ENCODE results near the gene PLAGL2. TPM values are rescaled to one million over a fixed set of nuclear protein-coding genes. Genes with fewer than 3 reads are reported as not detected.

PLAGL2 gene
- total RNA-seq, 1 experiment from 2014 or later = 21.4 TPM

DNA sequence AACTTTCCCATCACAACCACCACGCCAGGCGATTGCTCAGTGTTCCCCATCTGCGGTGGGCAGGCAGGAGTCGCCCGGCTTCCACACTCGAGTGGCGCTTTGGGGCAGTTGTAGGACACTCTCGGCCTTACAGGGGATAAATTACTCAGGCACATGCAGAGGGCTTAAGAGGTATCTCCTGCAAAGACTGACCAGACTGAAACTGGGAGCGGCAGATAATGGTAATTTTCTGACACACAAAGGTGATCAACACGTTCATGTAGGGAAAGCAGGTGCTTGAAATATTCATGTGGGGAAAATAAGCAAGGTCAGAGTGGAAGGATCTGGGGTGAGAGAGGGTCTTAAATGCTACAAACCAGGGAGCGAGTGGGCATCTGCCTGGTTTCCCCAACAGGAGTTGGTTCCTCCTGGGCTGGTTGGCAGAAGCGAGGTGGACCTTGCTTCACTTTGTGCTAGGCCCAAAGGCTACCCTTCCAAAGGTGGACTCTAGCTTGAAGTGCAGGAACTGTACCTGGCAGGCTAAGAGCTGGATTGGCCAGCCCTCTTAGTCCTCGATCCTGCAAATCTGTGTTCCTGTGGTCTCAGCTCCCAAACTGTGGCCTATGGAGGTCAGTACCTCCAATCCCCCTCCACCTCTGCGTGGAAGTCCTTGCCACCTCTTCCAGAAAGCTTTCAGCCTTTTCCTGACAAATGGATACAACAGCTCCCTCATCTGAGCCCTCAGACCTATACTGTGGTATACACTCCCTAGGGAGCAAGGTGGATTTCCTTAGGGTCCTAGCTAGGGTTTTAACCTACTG is 16.7 kb downstream of the PLAGL2 start:
- no peak overlapping the region; the same call in 1 of the 2 replicates for H3K27ac Mint-ChIP-seq
- no peaks in the 10 kb centered on the region; the same call in 1 of the 2 replicates for H3K27me3 Mint-ChIP-seq (ENCODE audit: low read depth)
- H3K9me3 Mint-ChIP-seq = no peaks in the 10 kb centered on the region
- H3K4me3 Mint-ChIP-seq = peak overlapping the region; percentile 75
- CTCF ChIA-PET = interaction anchor here (0.6 to 1.7 kb wide), 2 partner anchors 147 to 344 kb away, joined by 3 read pairs; no protein-coding TSS in a partner anchor
- DNase-seq (ENCODE audit: low spot score) (no peak), ATAC-seq (peak; percentile 37)
- H3K36me3 Mint-ChIP-seq = peaks cover 11% of the 10 kb centered on the region
- POLR2A ChIA-PET = no interaction called here
- peaks cover 20% of the 10 kb centered on the region for H3K4me1 Mint-ChIP-seq
- TF ChIP-seq, protein P1, sequence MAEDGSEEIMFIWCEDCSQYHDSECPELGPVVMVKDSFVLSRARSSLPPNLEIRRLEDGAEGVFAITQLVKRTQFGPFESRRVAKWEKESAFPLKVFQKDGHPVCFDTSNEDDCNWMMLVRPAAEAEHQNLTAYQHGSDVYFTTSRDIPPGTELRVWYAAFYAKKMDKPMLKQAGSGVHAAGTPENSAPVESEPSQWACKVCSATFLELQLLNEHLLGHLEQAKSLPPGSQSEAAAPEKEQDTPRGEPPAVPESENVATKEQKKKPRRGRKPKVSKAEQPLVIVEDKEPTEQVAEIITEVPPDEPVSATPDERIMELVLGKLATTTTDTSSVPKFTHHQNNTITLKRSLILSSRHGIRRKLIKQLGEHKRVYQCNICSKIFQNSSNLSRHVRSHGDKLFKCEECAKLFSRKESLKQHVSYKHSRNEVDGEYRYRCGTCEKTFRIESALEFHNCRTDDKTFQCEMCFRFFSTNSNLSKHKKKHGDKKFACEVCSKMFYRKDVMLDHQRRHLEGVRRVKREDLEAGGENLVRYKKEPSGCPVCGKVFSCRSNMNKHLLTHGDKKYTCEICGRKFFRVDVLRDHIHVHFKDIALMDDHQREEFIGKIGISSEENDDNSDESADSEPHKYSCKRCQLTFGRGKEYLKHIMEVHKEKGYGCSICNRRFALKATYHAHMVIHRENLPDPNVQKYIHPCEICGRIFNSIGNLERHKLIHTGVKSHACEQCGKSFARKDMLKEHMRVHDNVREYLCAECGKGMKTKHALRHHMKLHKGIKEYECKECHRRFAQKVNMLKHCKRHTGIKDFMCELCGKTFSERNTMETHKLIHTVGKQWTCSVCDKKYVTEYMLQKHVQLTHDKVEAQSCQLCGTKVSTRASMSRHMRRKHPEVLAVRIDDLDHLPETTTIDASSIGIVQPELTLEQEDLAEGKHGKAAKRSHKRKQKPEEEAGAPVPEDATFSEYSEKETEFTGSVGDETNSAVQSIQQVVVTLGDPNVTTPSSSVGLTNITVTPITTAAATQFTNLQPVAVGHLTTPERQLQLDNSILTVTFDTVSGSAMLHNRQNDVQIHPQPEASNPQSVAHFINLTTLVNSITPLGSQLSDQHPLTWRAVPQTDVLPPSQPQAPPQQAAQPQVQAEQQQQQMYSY (CRISPR knock-in tag; IDR thresholded peaks at IDR 0.05) = peak; percentile 98
- no peak for TF ChIP-seq MXD4 (CRISPR knock-in tag; IDR thresholded peaks at IDR 0.05; ENCODE audit: borderline replicate concordance)
- TF ChIP-seq, protein P2, sequence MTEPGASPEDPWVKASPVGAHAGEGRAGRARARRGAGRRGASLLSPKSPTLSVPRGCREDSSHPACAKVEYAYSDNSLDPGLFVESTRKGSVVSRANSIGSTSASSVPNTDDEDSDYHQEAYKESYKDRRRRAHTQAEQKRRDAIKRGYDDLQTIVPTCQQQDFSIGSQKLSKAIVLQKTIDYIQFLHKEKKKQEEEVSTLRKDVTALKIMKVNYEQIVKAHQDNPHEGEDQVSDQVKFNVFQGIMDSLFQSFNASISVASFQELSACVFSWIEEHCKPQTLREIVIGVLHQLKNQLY (CRISPR knock-in tag; IDR thresholded peaks at IDR 0.05) = 0 out of 2 replicates have a peak, but pooled peaks have one; percentile 4

DNA sequence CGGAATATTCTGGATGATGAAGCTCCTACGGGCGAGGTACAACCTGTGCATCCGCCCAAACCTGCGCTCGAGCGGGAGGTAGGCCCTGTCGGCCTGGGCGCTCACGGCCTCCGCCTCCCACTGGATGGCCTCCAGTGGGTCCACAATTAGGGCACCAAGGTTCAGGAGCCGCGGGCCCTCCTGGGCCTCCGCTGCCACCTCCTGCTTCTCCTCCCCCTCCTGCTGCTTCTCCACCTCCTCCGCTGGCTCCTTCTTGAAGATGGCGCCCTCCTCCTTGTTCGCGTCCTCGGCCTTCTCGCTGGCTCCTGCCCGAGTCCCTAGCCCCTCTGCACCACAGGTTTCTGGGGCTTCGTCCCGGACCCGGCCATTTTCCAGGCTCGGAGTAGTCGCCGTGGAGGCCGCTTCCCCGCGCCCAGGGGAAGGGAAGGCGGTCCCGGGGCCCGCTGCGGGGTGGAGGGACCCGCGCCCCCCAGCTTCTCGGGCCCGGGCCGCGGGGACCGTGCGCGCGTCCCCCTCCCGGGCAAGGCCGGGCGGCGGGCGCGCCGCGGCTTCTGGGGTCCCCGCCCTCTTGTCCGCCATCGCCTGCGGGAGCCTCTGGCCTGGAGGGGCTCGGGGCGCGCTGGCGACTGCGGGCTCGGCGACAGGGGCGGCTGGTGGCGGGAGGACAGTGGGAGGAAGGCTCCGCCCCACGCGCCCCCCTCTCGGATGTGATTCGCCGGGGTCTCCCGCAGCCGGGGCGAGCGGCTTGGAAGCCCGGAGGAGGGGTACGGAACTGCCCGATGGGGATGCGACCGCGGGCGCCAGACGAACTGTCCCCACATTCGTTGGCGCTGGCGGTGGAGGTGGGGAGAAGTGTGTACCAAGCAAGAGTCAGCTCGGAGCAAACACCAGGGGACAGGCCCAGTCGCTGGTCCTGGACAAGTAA is 17.6 kb downstream of the PLAGL2 start:
- POLR2A ChIA-PET = interaction anchor here (0.7 kb wide), 1 partner anchor 463 kb away, joined by 3 read pairs; no protein-coding TSS in a partner anchor
- H3K4me1 Mint-ChIP-seq = peaks cover 20% of the 10 kb centered on the region
- H3K36me3 Mint-ChIP-seq = peaks cover 4% of the 10 kb centered on the region
- H3K9me3 Mint-ChIP-seq = no peaks in the 10 kb centered on the region
- CTCF ChIA-PET = interaction anchor here (0.6 to 1.7 kb wide), 3 partner anchors 148 to 350 kb away, joined by 3 read pairs; no protein-coding TSS in a partner anchor
- ATAC-seq (peak; percentile 78), DNase-seq (ENCODE audit: low spot score) (peak; percentile 79)
- peak overlapping the region; percentile 76 for H3K4me3 Mint-ChIP-seq
- no peak overlapping the region; the same call in 1 of the 2 replicates for H3K27ac Mint-ChIP-seq
- peaks cover 3% of the 10 kb centered on the region for H3K27me3 Mint-ChIP-seq (ENCODE audit: low read depth)
- TF ChIP-seq, protein P3, sequence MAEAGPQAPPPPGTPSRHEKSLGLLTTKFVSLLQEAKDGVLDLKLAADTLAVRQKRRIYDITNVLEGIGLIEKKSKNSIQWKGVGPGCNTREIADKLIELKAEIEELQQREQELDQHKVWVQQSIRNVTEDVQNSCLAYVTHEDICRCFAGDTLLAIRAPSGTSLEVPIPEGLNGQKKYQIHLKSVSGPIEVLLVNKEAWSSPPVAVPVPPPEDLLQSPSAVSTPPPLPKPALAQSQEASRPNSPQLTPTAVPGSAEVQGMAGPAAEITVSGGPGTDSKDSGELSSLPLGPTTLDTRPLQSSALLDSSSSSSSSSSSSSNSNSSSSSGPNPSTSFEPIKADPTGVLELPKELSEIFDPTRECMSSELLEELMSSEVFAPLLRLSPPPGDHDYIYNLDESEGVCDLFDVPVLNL (CRISPR knock-in tag; IDR thresholded peaks at IDR 0.05; ENCODE audit: borderline replicate concordance, low read depth) = peak; percentile 78; the same call in 1 of the 2 replicates
- TF ChIP-seq RELA (CRISPR knock-in tag; IDR thresholded peaks at IDR 0.05; ENCODE audit: borderline replicate concordance) (0 out of 2 replicates have a peak, but pooled peaks have one; percentile 45), CREM (CRISPR knock-in tag; IDR thresholded peaks at IDR 0.05) (peak; percentile 66), CBFB (CRISPR knock-in tag; IDR thresholded peaks at IDR 0.05; ENCODE audit: low read depth) (0 out of 2 replicates have a peak, but pooled peaks have one; percentile 25), ESRRA (CRISPR knock-in tag; IDR thresholded peaks at IDR 0.05; ENCODE audit: borderline replicate concordance) (peak; percentile 68; the same call in 1 of the 2 replicates), NFYB (CRISPR knock-in tag; conservative IDR thresholded peaks at IDR 0.05; ENCODE audit: low read depth) (peak; percentile 55), ZNF317 (CRISPR knock-in tag; IDR thresholded peaks at IDR 0.05; ENCODE audit: borderline replicate concordance, low read depth) (no peak), SOX15 (CRISPR knock-in tag; IDR thresholded peaks at IDR 0.05) (no peak), ZNF263 (CRISPR knock-in tag; IDR thresholded peaks at IDR 0.05; ENCODE audit: low read depth) (0 out of 2 replicates have a peak, but pooled peaks have one; percentile 4), TEAD1 (CRISPR knock-in tag; IDR thresholded peaks at IDR 0.05) (0 out of 2 replicates have a peak, but pooled peaks have one; percentile 8), ETV6 (CRISPR knock-in tag; IDR thresholded peaks at IDR 0.05) (0 out of 2 replicates have a peak, but pooled peaks have one; percentile 44), FOXJ3 (CRISPR knock-in tag; IDR thresholded peaks at IDR 0.05; ENCODE audit: borderline replicate concordance) (no peak)
- TF ChIP-seq, protein P1 (CRISPR knock-in tag; IDR thresholded peaks at IDR 0.05) = peak; percentile 90
- TF ChIP-seq, protein P4, sequence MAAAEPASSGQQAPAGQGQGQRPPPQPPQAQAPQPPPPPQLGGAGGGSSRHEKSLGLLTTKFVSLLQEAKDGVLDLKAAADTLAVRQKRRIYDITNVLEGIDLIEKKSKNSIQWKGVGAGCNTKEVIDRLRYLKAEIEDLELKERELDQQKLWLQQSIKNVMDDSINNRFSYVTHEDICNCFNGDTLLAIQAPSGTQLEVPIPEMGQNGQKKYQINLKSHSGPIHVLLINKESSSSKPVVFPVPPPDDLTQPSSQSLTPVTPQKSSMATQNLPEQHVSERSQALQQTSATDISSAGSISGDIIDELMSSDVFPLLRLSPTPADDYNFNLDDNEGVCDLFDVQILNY (CRISPR knock-in tag; IDR thresholded peaks at IDR 0.05) = peak; percentile 85; the same call in 1 of the 2 replicates
